Femur (tissue), 1 donor: ENCODE results near the gene ANKRD33B.

ENCODE experiments used
- DNase-seq: peaks from one replicate; pipeline ENCODE4 v3.0.0-alpha.2; 2017

The ANKRD33B gene

GRCh38 chr5:10644192-10644591 is 80.3 kb downstream of the ANKRD33B start:
- DNase-seq = no peak

DNA sequence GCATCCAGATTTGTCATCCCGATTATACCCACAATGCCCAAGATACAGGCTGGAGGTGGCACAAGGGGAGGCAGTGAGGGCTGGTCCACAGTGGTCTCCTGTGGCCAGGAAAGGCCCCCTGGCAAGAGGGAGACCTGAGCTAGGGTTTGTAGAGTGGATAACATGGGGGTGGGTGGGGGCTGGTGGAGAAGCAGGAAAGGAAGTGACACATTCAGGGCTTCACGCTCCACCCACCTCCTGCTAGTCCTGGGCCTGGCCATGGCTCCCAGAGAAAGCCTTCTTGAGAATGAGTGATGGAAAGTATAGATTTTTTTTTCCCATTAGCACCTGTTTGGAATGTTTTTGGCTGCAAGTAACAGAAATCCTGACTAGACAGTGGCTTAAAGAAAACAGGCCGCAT is 81.3 kb downstream of the ANKRD33B start:
- DNase-seq = no peak

- no peak for DNase-seq
Measured at GRCh38 chr5:10645671-10646070, 81.8 kb downstream of the ANKRD33B start.

GRCh38 chr5:10647640-10648039 is 83.8 kb downstream of the ANKRD33B start:
- DNase-seq = no peak

DNA sequence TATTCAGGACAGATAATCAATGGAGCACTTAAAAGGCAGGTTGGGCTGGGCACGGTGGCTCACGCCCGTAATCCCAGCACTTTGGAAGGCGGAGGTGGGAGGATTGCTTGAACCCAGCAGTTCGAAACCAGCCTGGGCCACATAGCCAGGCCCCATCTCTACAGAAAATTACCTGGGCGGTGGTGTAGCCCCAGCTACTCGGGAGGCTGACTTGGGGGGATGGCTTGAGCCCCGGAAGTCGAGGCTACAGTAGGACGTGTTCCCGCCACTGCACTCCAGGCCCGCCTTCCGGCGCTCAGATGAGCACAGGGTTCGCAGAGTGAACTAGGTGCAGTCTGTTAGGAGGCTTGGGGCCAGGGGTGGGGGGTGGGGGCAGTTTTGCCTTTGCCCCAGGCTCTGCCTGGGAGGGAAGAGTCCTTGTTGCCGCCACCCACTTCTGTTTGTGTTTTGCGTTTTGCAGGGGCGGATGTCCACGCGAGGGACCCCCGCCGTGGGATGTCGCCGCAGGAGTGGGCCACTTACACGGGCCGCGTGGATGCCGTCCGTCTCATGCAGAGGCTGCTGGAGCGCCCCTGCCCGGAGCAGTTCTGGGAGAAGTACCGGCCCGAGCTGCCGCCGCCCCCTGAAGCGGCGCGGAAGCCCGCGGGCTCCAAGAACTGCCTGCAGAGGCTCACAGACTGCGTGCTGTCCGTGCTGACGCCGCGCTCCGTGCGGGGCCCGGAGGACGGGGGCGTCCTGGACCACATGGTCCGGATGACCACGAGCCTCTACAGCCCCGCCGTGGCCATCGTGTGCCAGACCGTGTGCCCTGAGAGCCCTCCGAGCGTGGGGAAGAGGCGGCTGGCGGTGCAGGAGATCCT is 85.2 kb downstream of the ANKRD33B start:
- no peak for DNase-seq

DNA sequence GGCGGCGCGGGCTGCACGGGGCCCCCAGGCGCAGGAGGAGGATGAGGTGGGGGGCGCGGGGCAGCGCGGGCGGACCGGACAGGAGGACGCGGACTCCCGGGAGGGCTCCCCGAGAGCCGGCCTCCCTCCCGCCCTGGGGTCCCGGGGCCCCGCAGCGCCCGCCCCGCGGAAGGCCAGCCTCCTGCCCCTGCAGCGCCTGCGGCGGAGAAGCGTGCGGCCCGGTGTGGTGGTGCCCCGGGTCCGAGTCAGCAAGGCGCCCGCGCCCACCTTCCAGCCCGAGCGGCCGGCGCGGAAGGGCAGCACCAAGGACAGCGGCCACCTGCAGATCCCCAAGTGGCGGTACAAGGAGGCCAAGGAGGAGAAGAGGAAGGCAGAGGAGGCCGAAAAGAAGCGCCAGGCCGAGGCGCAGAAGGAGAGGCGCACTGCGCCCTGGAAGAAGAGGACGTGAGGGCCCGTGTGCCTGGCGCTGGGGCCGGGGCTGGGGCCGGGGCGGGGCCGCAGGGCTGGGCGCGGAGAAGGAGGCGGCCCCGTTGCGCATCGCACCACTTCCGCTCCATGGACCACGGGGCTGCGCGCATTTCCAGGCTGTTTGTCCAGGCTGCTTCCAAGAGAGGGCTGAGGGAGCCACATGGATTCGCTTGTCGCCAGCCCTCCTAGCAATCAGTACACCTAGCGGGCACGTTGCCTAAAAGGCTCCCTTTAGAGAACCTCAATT is 86.0 kb downstream of the ANKRD33B start:
- DNase-seq = peak; percentile 46

- DNase-seq = no peak
Measured at GRCh38 chr5:10652151-10652550, 88.3 kb downstream of the ANKRD33B start.

DNA sequence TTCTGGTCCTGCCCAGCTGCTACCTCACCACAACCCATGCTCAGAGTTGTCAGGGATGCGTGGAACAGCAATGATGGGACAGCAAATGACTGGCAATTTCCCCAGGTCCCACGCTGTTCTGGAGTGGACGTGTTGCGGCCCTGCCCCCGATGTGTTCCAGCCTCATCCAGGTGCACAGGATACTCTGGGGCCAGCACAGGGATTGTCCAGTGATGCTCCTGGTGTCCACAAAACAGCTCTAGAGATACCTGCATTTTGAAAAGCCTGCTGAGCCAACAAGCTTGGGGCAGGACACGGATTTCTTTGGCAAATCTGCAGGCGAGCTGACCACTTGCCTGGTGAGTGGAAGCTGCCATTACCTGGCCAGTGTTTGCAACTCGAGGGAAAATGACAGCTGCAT is 88.7 kb downstream of the ANKRD33B start:
- DNase-seq = no peak

- DNase-seq = peak; percentile 78
Measured at GRCh38 chr5:10653043-10653442, 89.2 kb downstream of the ANKRD33B start.

- no peak for DNase-seq
Measured at GRCh38 chr5:10653751-10654400, 90.0 kb downstream of the ANKRD33B start.

DNA sequence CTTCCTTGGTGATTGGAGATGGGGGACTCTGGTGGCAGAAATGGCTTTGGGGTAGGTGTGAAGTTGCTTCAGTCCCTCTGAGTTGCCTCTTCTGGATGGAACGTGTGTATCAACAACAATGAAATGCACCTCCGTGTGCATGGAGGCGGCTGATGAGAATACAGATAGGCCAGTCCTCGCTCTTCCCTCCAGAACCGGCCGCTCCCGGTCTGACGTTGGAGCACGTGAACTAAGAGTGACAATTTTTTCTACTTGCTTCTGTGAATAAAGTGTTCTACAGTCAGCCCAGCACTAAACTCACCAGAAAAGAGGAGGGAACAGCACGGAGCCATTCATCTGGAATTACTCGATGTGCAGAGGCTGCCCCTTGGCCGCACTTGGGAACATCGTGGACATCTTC is 90.7 kb downstream of the ANKRD33B start:
- no peak for DNase-seq

DNA sequence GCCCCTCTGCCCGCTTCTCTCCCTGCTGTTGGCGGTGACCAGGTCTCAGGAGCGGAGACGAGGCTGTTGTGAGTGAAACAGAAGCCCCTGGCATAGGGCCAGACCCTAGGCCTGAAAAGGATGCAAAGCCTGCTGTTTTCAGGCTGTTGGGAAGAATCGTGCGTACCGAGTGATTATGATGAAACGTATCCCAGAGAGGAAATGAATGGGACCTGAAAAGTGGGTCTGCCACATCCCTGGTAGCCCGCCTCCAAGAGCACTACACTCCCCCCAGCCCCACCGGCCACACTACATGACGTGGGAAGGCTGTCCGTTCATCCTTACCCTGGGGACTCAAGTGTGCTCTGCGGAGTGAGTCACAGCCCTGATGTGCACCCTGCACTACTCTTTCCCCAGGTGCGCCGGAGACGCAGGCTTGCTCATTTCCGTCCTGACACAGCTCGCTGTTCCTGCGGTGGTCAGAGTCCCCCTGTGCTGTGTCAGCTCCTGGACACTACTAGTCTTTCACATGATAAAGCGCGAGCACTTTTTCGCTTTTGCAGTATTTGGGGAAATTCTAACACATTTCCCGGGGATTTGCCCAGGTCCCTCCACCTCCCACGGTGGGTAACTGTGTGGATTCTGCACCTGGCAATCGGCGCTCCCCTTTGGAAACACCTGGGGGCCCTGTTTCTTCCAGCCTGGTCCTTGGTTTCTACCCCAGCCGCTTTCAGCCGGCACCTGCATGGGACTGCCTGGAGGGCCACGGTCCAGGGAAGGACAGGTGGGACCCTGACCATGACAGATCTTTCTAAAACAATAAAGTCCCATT is 91.5 kb downstream of the ANKRD33B start:
- DNase-seq = no peak

- no peak for DNase-seq
Measured at GRCh38 chr5:10655972-10656830, 92.3 kb downstream of the ANKRD33B start.

- no peak for DNase-seq
Measured at GRCh38 chr5:10658265-10658664, 94.4 kb downstream of the ANKRD33B start.

- DNase-seq = no peak
Measured at GRCh38 chr5:10660135-10660534, 96.3 kb downstream of the ANKRD33B start.

GRCh38 chr5:10660720-10661387 is 97.0 kb downstream of the ANKRD33B start:
- no peak for DNase-seq

GRCh38 chr5:10661401-10661800 is 97.5 kb downstream of the ANKRD33B start:
- no peak for DNase-seq

DNA sequence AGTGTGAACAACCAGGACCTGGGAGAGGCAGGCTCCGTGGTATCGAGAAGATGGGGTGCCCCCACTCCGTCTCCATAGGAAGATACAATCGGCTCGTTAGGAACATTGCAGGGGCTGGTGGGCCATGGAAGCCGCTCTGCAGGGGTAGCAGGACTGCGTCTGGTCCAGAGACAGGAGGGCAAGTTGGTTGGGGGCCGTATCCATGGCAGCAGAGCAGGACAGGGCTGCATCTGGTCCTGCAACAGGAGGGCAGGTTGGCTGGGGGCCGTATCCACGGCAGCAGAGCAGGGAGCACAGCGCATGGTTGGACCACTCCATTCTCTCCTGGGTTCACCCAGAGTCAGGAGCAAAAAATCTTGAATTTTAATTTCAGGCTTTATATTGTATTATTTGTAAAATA is 98.2 kb downstream of the ANKRD33B start:
- no peak for DNase-seq

DNA sequence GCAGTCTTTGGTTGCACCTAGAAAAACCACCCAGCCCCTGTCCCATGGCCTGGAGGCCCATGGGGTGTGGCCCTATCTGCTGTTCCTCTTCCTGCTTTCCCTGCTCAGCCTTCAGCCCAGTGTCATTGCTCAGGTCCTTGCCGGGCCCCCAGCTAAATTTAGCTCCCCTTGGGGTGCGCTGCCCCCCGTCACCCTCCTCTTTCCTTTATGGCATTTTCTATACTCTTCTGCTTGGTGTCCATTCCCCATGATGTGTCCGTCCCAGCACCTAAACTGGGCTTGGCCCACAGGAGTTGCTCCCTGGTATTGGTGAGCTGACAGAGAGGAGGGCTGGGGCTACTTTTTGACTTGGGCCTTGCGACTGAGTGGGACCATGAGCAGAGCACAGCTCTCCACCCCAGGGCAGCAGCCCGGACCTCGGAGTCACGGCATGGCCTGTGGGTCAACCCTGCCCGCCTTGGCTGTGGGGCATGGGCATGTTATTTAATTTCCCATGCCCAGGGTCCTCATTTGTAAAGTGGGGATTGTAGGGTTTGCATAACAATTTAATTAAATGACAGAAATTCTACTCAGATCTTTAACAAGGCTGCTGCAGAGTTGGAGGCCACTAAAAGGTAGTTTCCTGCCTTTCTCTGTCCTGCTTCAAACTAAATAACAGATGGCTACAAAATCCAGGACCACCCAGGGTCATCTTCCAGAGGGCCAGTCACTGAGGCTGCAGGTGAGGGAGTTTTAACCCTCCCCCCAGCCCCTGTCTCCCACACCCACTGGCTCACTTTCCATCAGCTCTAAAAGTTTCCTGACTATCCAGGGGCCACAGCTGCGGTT is 99.0 kb downstream of the ANKRD33B start:
- DNase-seq = no peak

DNA sequence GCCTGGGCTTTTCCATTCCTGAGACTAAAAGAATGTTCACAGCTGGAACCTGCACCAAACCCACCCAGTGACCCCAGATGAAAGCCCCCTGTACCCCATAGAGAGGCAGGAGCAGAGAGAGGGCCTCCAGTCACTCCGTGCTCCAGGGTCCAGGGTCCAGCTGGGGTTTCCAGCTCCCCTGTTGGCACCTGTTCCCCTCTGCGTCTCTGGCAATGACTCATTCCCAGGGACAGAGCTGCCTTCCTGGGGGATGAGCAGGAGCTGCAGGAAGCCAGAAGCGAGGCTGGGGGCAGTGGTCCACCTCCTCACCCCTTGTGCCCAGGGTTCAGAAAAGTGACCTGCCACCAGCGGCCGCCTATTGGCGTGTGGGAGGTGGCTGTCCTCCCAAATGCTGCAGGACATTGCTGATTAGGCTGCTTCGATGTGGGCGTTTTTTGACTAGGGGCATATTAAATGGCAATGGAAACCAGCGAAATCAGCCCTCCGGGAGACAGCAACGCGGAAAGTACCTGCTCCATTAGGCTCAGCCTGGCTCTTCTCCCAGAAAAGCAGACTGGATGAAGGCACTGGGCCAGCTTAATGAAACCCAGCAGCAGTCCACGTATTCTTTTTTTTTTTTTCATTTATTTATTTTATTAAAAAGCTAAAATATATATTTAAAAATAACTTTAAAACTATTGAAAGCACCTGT is 99.8 kb downstream of the ANKRD33B start:
- peak; percentile 67 for DNase-seq
